Naive thymus-derived CD8-positive, alpha-beta T cell (primary cell): ENCODE data around the gene ADAMTS12. TPM values are rescaled to one million over a fixed set of nuclear protein-coding genes. Genes with fewer than 3 reads are reported as not detected.

Experiments
- ATAC-seq, 2 donors: fragments of 150-1000 bp; cut with Tn5 transposase in 1 of 2; sonication (Bioruptor Pico), chemical (Tn5 transposase) in 1 of 2; 1 replicate in 1 of 2; 2 replicates in 1 of 2; pipeline ENCODE4 v1.10.0; 2021; ENCODE audit warnings: mild to moderate bottlenecking in 2 of 2, moderate library complexity in 2 of 2
- POLR2A ChIA-PET: fragments of 350-600 bp; sonication (Branson Sonifier 250); formaldehyde crosslinking; loops from one replicate; lab custom pipeline; 2021; ENCODE audit warnings: antibody characterized with exemption; lab: Charles Lee
- DNase-seq, 10 donors: peaks; one replicate each; pipeline versions ENCODE4 v3.0.0 to v3.0.0-alpha.2; 2020 to 2022
- H3K27ac Mint-ChIP-seq, 10 donors: one replicate each; pipeline ENCODE4 v1.8.0; 2020 to 2022; ENCODE audit warnings: mild to moderate bottlenecking in 10 of 10, mixed read lengths in 10 of 10, moderate library complexity in 4 of 10, inconsistent platforms in 1 of 10
- H3K27me3 Mint-ChIP-seq, 5 donors: one replicate each; pipeline ENCODE4 v1.8.0; 2021 to 2022; ENCODE audit warnings: mixed read lengths in 5 of 5
- H3K36me3 Mint-ChIP-seq, 3 donors: one replicate each; pipeline ENCODE4 v1.8.0; 2020 to 2022; ENCODE audit warnings: mixed read lengths in 3 of 3, mild to moderate bottlenecking in 2 of 3, inconsistent platforms in 1 of 3
- H3K4me1 Mint-ChIP-seq, 4 donors: one replicate each; pipeline ENCODE4 v1.8.0; 2021 to 2022; ENCODE audit warnings: mixed read lengths in 4 of 4
- H3K4me3 Mint-ChIP-seq, 10 donors: one replicate each; pipeline ENCODE4 v1.8.0; 2020 to 2022; ENCODE audit warnings: mild to moderate bottlenecking in 10 of 10, mixed read lengths in 10 of 10, moderate library complexity in 6 of 10, inconsistent platforms in 1 of 10
- H3K9me3 Mint-ChIP-seq, 9 donors: one replicate each; pipeline ENCODE4 v1.8.0; 2020 to 2022; ENCODE audit warnings: mixed read lengths in 9 of 9, mild to moderate bottlenecking in 3 of 9, inconsistent platforms in 1 of 9, moderate library complexity in 1 of 9
- polyA plus RNA-seq, 3 donors: library from polyadenylated mRNA; unstranded; fragments of 300-500 nt; fragmentation: Illumina TruSeq; gene quantifications; one replicate each; pipeline ENCODE4 v1.2.3, GENCODE V29; 2021
- total RNA-seq, 8 experiments: library from RNA in 2 of 8; stranded (reverse) in 2 of 8; gene quantifications; one replicate each; pipeline ENCODE4 v1.2.3 and lab custom pipeline; 2021 to 2026

ADAMTS12 gene, protein sequence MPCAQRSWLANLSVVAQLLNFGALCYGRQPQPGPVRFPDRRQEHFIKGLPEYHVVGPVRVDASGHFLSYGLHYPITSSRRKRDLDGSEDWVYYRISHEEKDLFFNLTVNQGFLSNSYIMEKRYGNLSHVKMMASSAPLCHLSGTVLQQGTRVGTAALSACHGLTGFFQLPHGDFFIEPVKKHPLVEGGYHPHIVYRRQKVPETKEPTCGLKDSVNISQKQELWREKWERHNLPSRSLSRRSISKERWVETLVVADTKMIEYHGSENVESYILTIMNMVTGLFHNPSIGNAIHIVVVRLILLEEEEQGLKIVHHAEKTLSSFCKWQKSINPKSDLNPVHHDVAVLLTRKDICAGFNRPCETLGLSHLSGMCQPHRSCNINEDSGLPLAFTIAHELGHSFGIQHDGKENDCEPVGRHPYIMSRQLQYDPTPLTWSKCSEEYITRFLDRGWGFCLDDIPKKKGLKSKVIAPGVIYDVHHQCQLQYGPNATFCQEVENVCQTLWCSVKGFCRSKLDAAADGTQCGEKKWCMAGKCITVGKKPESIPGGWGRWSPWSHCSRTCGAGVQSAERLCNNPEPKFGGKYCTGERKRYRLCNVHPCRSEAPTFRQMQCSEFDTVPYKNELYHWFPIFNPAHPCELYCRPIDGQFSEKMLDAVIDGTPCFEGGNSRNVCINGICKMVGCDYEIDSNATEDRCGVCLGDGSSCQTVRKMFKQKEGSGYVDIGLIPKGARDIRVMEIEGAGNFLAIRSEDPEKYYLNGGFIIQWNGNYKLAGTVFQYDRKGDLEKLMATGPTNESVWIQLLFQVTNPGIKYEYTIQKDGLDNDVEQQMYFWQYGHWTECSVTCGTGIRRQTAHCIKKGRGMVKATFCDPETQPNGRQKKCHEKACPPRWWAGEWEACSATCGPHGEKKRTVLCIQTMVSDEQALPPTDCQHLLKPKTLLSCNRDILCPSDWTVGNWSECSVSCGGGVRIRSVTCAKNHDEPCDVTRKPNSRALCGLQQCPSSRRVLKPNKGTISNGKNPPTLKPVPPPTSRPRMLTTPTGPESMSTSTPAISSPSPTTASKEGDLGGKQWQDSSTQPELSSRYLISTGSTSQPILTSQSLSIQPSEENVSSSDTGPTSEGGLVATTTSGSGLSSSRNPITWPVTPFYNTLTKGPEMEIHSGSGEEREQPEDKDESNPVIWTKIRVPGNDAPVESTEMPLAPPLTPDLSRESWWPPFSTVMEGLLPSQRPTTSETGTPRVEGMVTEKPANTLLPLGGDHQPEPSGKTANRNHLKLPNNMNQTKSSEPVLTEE (N-terminal part only)
- total RNA-seq (under 1 TPM in 1 of 2 experiments, not detected in 1; 0.05 TPM), polyA plus RNA-seq (not detected), total RNA-seq (lab: John Stamatoyannopoulos, UW) (0 to 0.09 (median 0) reads per million in 6 experiments)

DNA sequence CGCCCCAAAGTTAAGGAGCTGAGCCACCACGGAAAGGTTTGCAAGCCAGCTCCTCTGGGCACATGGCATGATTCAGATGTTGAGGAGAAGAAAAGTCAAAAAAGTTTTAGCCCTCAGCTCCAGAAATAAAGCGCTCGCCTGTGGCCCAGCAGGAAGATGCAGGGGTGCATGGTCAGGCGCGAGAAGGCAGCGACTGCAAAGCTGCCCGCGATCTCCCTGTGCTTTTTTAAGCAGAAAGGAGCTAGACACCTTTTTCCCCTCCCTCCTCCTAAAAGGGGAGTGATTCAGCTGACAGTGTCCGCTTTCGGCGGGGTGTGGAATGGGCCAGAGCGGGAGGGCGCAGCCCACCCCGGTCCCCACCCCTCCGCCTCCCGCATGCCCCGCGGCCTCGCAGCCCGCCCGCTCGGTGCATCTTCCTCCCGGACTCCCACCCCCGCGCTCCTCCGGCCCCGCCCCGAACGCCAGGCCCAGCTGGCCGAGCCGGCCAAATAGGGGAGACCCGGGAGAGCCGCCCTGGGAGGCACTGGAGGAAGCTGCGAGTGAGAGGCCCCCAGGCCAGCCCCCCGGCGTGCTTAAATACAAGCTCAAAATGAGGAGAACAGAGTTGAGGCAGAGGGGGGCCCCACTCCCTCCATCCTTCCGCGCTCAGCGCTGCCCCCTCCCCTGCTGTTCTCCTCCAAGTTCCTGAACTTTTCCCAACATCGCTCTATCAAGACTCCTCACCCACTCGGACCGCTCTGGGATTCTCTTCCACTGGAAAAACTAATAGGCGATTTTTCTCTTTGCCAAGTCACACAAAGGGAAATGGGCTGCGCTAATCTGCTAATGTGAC, at the start of gene ADAMTS12:
TSS of gene ADAMTS12 (minus strand) at position 203 of the 832 bp plus-strand sequence. CDS start at position 69, 134 bp downstream.
- Mint-ChIP-seq H3K27me3 (peaks cover 31 to 68% (median 51%) of the 10 kb centered on the region in 5 donors), H3K4me1 (peaks cover 6 to 14% (median 8%) of the 10 kb centered on the region in 4 donors), H3K4me3 (peak within 1 kb of the TSS; percentile 43 to 80 (median 69)), H3K36me3 (peaks cover 0 to 4% (median 2%) of the 10 kb centered on the region in 3 donors), H3K27ac (no peak within 1 kb of the TSS), H3K9me3 (peaks cover 0 to 10% (median 0%) of the 10 kb centered on the region in 9 donors)
- ATAC-seq (no peak), DNase-seq (peak in 1 of 10 donors; percentile 4)
- POLR2A ChIA-PET: no interaction called here

DNA sequence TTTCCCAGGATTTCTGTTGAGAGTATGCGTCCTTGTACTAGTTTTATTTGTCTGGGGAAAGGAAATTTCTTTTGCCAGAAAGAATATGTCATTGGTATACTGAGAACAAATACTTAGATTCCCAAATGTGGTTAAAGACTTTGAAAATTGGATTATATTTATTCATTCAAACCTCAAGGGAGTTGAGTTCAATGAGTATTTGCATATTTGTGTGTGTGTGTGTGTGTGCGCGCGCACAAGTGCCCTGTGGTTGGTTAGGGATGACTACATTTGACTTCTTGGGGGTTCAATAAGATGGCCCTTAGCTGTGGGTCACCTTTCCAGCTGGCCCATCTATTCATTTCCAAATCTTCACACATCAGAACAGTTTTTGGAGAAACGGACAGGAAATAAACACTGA, 49.3 kb upstream of the ADAMTS12 start:
- Mint-ChIP-seq H3K4me3 (no peak overlapping the region), H3K27ac (no peak overlapping the region), H3K27me3 (peaks cover 18 to 90% (median 54%) of the 10 kb centered on the region in 5 donors), H3K4me1 (peaks cover 0 to 7% (median 0%) of the 10 kb centered on the region in 4 donors), H3K36me3 (no peaks in the 10 kb centered on the region), H3K9me3 (no peaks in the 10 kb centered on the region)
- ATAC-seq (no peak), DNase-seq (no peak)
- POLR2A ChIA-PET: no interaction called here

DNA sequence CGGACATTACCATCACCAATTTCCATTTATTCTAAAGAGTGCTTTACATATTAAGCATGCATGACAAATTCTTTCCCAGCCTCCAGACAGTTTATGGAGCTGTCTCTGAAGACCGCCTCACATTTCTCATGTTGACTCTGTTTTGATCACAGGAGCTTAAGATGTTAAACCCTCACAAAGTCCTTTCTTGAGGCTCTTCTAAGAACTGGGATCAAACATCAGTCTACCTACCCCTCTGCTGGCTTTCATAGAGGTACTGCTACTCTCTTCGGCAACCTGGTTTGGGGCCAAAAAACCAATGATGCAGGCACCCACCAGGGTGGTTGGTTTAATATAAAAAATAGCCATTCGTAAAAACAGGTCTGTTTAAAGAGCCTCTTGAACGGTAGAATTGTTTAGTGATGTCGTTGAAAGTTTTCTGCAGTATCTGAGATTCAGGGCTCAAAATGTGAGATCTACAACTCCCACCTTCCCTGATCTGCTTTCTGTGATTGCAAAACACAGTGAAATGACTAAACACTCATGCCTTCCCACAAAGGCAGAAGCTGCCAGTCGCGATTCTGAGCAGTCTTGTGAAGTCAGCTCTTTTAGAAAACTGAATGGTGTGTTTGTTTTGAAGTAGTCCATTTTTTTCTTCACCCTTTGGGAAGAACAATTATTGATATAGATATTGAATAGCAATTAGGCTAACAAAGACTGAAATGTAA, 47.9 kb upstream of the ADAMTS12 start:
- POLR2A ChIA-PET: no interaction called here
- Mint-ChIP-seq H3K27me3 (peaks cover 18 to 89% (median 59%) of the 10 kb centered on the region in 5 donors), H3K9me3 (no peaks in the 10 kb centered on the region), H3K36me3 (no peaks in the 10 kb centered on the region), H3K27ac (no peak overlapping the region), H3K4me3 (no peak overlapping the region), H3K4me1 (peaks cover 0 to 8% (median 0%) of the 10 kb centered on the region in 4 donors)
- ATAC-seq (no peak), DNase-seq (no peak)

DNA sequence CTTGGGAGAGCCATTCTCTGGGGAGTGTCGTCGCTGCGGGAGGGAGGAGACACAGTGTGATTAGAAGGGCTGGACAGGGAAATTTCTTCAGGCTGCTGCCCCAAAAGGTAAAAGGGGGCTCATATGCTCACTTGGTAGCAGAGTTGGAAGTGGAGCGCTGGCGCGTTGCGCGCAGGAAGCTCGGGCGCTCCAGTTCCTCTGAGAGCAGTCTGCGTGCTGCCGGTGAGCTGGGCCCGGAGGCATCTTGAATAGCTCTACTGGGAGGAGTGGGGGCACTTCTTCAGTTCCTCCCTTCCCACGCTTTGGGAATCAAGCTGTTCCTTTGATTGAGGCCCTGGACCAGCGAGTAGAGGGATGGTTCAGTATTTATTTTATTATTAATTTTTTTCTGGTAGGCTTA, 47.1 kb upstream of the ADAMTS12 start:
- no peak overlapping the region for H3K27ac Mint-ChIP-seq
- H3K4me1 Mint-ChIP-seq: peaks cover 0 to 8% (median 0%) of the 10 kb centered on the region in 4 donors
- POLR2A ChIA-PET: no interaction called here
- ATAC-seq (no peak), DNase-seq (no peak)
- H3K9me3 Mint-ChIP-seq: no peaks in the 10 kb centered on the region
- H3K4me3 Mint-ChIP-seq: no peak overlapping the region
- peaks cover 20 to 85% (median 57%) of the 10 kb centered on the region in 5 donors for H3K27me3 Mint-ChIP-seq
- no peaks in the 10 kb centered on the region for H3K36me3 Mint-ChIP-seq

DNA sequence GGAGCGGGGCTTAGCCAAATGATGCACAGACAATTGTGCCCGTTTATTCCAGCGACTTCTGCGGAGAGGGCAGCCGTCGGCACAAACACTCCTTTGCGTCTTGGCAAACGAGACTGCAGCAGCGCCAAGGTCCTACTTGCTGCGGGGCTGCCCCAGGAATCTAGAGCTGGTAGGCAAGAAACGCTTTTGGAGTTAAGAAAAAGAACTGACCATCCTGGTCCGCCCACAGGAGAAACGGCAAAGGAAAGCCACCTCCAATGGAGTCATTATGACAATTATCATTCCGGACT, 46.7 kb upstream of the ADAMTS12 start:
- POLR2A ChIA-PET: no interaction called here
- no peak for DNase-seq
- H3K27ac Mint-ChIP-seq: no peak overlapping the region
- H3K9me3 Mint-ChIP-seq: no peaks in the 10 kb centered on the region
- H3K27me3 Mint-ChIP-seq: peaks cover 20 to 81% (median 54%) of the 10 kb centered on the region in 5 donors
- H3K4me1 Mint-ChIP-seq: peaks cover 0 to 8% (median 0%) of the 10 kb centered on the region in 4 donors
- no peaks in the 10 kb centered on the region for H3K36me3 Mint-ChIP-seq
- no peak for ATAC-seq
- H3K4me3 Mint-ChIP-seq: no peak overlapping the region

DNA sequence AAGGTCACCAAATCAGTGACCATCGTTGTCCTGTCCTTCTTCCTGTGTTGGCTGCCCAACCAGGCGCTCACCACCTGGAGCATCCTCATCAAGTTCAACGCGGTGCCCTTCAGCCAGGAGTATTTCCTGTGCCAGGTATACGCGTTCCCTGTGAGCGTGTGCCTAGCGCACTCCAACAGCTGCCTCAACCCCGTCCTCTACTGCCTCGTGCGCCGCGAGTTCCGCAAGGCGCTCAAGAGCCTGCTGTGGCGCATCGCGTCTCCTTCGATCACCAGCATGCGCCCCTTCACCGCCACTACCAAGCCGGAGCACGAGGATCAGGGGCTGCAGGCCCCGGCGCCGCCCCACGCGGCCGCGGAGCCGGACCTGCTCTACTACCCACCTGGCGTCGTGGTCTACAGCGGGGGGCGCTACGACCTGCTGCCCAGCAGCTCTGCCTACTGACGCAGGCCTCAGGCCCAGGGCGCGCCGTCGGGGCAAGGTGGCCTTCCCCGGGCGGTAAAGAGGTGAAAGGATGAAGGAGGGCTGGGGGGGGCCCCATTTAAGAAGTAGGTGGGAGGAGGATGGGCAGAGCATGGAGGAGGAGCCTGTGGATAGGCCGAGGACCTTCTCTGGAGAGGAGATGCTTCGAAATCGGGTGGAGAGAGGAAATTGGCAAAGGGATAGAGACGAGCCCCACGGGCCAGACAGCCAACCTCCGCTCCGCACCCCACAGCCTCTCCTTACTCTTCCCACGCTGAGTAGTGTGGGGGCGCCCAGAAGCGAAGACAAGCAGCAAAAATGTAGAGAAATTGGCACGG, 46.1 kb upstream of the ADAMTS12 start:
- peak overlapping the region in 1 of 10 donors; percentile 26 for H3K27ac Mint-ChIP-seq
- H3K27me3 Mint-ChIP-seq: peaks cover 20 to 75% (median 51%) of the 10 kb centered on the region in 5 donors
- no peak overlapping the region for H3K4me3 Mint-ChIP-seq
- POLR2A ChIA-PET: no interaction called here
- no peaks in the 10 kb centered on the region for H3K9me3 Mint-ChIP-seq
- DNase-seq (no peak), ATAC-seq (no peak)
- peaks cover 0 to 8% (median 0%) of the 10 kb centered on the region in 4 donors for H3K4me1 Mint-ChIP-seq
- H3K36me3 Mint-ChIP-seq: no peaks in the 10 kb centered on the region

DNA sequence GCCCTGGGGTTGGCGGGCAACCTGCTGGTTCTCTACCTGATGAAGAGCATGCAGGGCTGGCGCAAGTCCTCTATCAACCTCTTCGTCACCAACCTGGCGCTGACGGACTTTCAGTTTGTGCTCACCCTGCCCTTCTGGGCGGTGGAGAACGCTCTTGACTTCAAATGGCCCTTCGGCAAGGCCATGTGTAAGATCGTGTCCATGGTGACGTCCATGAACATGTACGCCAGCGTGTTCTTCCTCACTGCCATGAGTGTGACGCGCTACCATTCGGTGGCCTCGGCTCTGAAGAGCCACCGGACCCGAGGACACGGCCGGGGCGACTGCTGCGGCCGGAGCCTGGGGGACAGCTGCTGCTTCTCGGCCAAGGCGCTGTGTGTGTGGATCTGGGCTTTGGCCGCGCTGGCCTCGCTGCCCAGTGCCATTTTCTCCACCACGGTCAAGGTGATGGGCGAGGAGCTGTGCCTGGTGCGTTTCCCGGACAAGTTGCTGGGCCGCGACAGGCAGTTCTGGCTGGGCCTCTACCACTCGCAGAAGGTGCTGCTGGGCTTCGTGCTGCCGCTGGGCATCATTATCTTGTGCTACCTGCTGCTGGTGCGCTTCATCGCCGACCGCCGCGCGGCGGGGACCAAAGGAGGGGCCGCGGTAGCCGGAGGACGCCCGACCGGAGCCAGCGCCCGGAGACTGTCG, 45.4 kb upstream of the ADAMTS12 start:
- no peaks in the 10 kb centered on the region for H3K9me3 Mint-ChIP-seq
- H3K27me3 Mint-ChIP-seq: peaks cover 20 to 73% (median 49%) of the 10 kb centered on the region in 5 donors
- DNase-seq (no peak), ATAC-seq (no peak)
- no peaks in the 10 kb centered on the region for H3K36me3 Mint-ChIP-seq
- H3K4me3 Mint-ChIP-seq: no peak overlapping the region
- H3K27ac Mint-ChIP-seq: no peak overlapping the region
- H3K4me1 Mint-ChIP-seq: peaks cover 0 to 8% (median 0%) of the 10 kb centered on the region in 4 donors
- POLR2A ChIA-PET: no interaction called here

DNA sequence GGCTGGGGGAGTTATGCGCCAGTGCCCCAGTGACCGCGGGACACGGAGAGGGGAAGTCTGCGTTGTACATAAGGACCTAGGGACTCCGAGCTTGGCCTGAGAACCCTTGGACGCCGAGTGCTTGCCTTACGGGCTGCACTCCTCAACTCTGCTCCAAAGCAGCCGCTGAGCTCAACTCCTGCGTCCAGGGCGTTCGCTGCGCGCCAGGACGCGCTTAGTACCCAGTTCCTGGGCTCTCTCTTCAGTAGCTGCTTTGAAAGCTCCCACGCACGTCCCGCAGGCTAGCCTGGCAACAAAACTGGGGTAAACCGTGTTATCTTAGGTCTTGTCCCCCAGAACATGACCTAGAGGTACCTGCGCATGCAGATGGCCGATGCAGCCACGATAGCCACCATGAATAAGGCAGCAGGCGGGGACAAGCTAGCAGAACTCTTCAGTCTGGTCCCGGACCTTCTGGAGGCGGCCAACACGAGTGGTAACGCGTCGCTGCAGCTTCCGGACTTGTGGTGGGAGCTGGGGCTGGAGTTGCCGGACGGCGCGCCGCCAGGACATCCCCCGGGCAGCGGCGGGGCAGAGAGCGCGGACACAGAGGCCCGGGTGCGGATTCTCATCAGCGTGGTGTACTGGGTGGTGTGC, 44.7 kb upstream of the ADAMTS12 start, which contains the start of gene RXFP3:
TSS of gene RXFP3 (plus strand) at position 6 of the 636 bp plus-strand sequence. CDS start at position 361, 355 bp downstream.
- ATAC-seq: no peak
- peak within 1 kb of the TSS in 2 of 10 donors; percentile 25 to 31 for H3K4me3 Mint-ChIP-seq

DNA sequence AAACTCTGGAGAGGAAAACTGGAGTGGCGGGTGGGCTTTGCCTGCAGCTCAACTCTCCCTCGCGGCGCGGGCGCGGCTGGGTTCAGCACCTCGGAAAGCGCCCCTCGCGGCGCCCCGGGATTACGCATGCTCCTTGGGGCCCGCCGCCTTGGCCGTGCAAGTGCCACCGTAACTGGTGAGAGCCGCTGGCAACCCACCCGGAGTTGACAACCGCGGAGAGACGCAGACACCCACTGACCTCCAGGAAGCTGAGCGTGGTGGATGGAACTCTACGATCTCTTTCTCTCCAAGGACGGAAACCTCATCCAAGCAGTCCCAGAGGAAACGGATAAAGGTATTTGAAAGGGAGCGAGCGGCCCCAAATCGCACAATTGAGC, 44.2 kb upstream of the ADAMTS12 start:
- ATAC-seq (peak; percentile 42 to 53), DNase-seq (peak in 8 of 10 donors; percentile 8 to 66 (median 32))
- Mint-ChIP-seq H3K27ac (peak overlapping the region in 1 of 10 donors; percentile 34), H3K4me3 (peak overlapping the region in 2 of 10 donors; percentile 15 to 25), H3K27me3 (peaks cover 16 to 72% (median 53%) of the 10 kb centered on the region in 5 donors), H3K36me3 (no peaks in the 10 kb centered on the region), H3K9me3 (no peaks in the 10 kb centered on the region), H3K4me1 (peaks cover 0 to 8% (median 0%) of the 10 kb centered on the region in 4 donors)
- POLR2A ChIA-PET: no interaction called here

More for the DNA sequence above, 44.7 kb upstream of the ADAMTS12 start, which contains the start of gene RXFP3:
- Mint-ChIP-seq H3K27me3 (peaks cover 18 to 73% (median 49%) of the 10 kb centered on the region in 5 donors), H3K9me3 (no peaks in the 10 kb centered on the region), H3K4me1 (peaks cover 0 to 8% (median 0%) of the 10 kb centered on the region in 4 donors), H3K27ac (peak within 1 kb of the TSS in 1 of 10 donors; percentile 34), H3K36me3 (no peaks in the 10 kb centered on the region)
- no peak for DNase-seq
- POLR2A ChIA-PET: no interaction called here
